MM.1S (cell line): ENCODE results near the gene CCDC192.

Experiments used
- EZH2 ChIP-seq: fragments of 300-600 bp; sonication (generic); optimal IDR thresholded peaks from 2 replicates; pipeline ENCODE3; 2017; ENCODE audit warnings: low read depth, mild to moderate bottlenecking, antibody characterized with exemption, low read length, mixed read lengths
- TF ChIP-seq, protein P1 (sequence below): fragments of 300-600 bp; sonication (generic); IDR thresholded peaks from 2 replicates; pipeline ENCODE4 v1.5.1; 2016; ENCODE audit warnings: antibody characterized with exemption, low read length, mixed read lengths

GRCh38 chr5:127660047-127660733, 43.0 kb upstream of the CCDC192 start:
- TF ChIP-seq, protein P1, sequence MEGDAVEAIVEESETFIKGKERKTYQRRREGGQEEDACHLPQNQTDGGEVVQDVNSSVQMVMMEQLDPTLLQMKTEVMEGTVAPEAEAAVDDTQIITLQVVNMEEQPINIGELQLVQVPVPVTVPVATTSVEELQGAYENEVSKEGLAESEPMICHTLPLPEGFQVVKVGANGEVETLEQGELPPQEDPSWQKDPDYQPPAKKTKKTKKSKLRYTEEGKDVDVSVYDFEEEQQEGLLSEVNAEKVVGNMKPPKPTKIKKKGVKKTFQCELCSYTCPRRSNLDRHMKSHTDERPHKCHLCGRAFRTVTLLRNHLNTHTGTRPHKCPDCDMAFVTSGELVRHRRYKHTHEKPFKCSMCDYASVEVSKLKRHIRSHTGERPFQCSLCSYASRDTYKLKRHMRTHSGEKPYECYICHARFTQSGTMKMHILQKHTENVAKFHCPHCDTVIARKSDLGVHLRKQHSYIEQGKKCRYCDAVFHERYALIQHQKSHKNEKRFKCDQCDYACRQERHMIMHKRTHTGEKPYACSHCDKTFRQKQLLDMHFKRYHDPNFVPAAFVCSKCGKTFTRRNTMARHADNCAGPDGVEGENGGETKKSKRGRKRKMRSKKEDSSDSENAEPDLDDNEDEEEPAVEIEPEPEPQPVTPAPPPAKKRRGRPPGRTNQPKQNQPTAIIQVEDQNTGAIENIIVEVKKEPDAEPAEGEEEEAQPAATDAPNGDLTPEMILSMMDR: no peak
- TF ChIP-seq EZH2: no peak
